ENCODE measurements around the gene DENND5A.

- TF ChIP-seq, protein P1, sequence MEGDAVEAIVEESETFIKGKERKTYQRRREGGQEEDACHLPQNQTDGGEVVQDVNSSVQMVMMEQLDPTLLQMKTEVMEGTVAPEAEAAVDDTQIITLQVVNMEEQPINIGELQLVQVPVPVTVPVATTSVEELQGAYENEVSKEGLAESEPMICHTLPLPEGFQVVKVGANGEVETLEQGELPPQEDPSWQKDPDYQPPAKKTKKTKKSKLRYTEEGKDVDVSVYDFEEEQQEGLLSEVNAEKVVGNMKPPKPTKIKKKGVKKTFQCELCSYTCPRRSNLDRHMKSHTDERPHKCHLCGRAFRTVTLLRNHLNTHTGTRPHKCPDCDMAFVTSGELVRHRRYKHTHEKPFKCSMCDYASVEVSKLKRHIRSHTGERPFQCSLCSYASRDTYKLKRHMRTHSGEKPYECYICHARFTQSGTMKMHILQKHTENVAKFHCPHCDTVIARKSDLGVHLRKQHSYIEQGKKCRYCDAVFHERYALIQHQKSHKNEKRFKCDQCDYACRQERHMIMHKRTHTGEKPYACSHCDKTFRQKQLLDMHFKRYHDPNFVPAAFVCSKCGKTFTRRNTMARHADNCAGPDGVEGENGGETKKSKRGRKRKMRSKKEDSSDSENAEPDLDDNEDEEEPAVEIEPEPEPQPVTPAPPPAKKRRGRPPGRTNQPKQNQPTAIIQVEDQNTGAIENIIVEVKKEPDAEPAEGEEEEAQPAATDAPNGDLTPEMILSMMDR (IDR thresholded peaks at IDR 0.05 in 2 of 3, conservative IDR thresholded peaks at IDR 0.05 in 1 of 3; ENCODE audit: insufficient read depth in 2 of 3, low read depth in 1 of 3, low read length in 3 of 3), result no peak
- no peak for TF ChIP-seq CBX3 (IDR thresholded peaks at IDR 0.05; ENCODE audit: borderline replicate concordance in 1 of 2, low read length in 2 of 2)
- no peak for TF ChIP-seq ZNF224 (CRISPR knock-in tag; IDR thresholded peaks at IDR 0.05)
- TF ChIP-seq E2F4 (CRISPR knock-in tag; IDR thresholded peaks at IDR 0.05; ENCODE audit: low read depth), result no peak
- no peak for TF ChIP-seq RBBP5 (IDR thresholded peaks at IDR 0.05; ENCODE audit: borderline replicate concordance, insufficient read depth, low read length, poor library complexity, severe bottlenecking)
- TF ChIP-seq KHSRP (IDR thresholded peaks at IDR 0.05), result no peak
- no peak for TF ChIP-seq POLR2AphosphoS2 (IDR thresholded peaks at IDR 0.05; ENCODE audit: low read length)
- no peak for TF ChIP-seq CBFB (CRISPR knock-in tag; IDR thresholded peaks at IDR 0.05)
- no peak for TF ChIP-seq FOXA1 (IDR thresholded peaks at IDR 0.05; ENCODE audit: borderline replicate concordance)
These were observed 58.7 kb downstream of the DENND5A start for GRCh38 chr11:9206496-9206895.
